Measurements from ENCODE around the gene GALNT14.
A peak's percentile ranks its signal among the peaks of the same experiment; 100 is the strongest.

GALNT14 gene

DNA sequence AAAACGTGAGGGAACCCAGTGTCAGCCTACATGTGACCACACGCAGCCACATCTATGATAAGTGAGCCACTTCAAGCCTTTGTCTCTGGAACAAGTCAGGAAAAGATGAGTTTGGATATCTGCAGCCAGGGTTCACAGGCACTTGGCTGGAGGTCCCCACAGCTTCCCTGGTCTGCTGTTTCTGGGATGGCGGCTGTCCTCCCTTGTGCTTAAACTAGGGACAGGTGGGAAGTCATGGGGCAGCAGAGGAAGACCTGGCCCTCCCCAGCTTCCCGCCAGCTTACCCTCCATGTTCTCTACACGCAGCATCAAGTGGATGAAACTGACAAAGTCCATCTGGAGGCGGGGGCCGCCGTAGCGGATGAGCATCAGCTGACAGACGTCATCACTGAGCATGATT is 38.5 kb upstream of the GALNT14 start:
- TF ChIP-seq CTCF (IDR thresholded peaks at IDR 0.05; ENCODE audit: borderline replicate concordance, extremely low read depth, low read length, poor library complexity, severe bottlenecking) = no peak
- no peak for TF ChIP-seq EZH2 (IDR thresholded peaks at IDR 0.05; ENCODE audit: borderline replicate concordance, low read depth, low read length, severe bottlenecking)
- Histone ChIP-seq H3K27me3 (ENCODE audit: insufficient read depth, low read length, poor library complexity) (no peaks in the 10 kb centered on the region), H2AFZ (ENCODE audit: low read depth, low read length) (no peak overlapping the region), H3K4me1 (ENCODE audit: insufficient read depth, low read length) (no peaks in the 10 kb centered on the region), H3K36me3 (ENCODE audit: insufficient read depth, low read length) (no peaks in the 10 kb centered on the region), H3K9ac (ENCODE audit: low read depth, low read length) (no peak overlapping the region), H3K27ac (ENCODE audit: low read length) (no peak overlapping the region), H3K79me2 (ENCODE audit: insufficient read depth, low read length) (no peaks in the 10 kb centered on the region), H4K20me1 (ENCODE audit: insufficient read depth, low read length) (no peaks in the 10 kb centered on the region; the same call in 1 of the 2 replicates), H3K4me3 (ENCODE audit: low read depth in 1 of 2, low read length in 2 of 2) (no peak overlapping the region), H3K4me2 (ENCODE audit: insufficient read depth, low read length) (no peak overlapping the region), H3K9me3 (ENCODE audit: insufficient read depth, low read length, severe bottlenecking) (no peaks in the 10 kb centered on the region)
- no peak for ATAC-seq (ENCODE audit: insufficient read depth, low read depth)
- DNase-seq = no peak

- H3K79me2 ChIP-seq (ENCODE audit: insufficient read depth, low read length) = no peaks in the 10 kb centered on the region
- no peaks in the 10 kb centered on the region for H3K27me3 ChIP-seq (ENCODE audit: insufficient read depth, low read length, poor library complexity)
- TF ChIP-seq EZH2 (IDR thresholded peaks at IDR 0.05; ENCODE audit: borderline replicate concordance, low read depth, low read length, severe bottlenecking) (no peak), CTCF (IDR thresholded peaks at IDR 0.05; ENCODE audit: borderline replicate concordance, extremely low read depth, low read length, poor library complexity, severe bottlenecking) (no peak)
- no peaks in the 10 kb centered on the region; the same call in 1 of the 2 replicates for H4K20me1 ChIP-seq (ENCODE audit: insufficient read depth, low read length)
- H3K4me2 ChIP-seq (ENCODE audit: insufficient read depth, low read length) = no peak overlapping the region
- H3K27ac ChIP-seq (ENCODE audit: low read length) = no peak overlapping the region
- H2AFZ ChIP-seq (ENCODE audit: low read depth, low read length) = no peak overlapping the region
- no peaks in the 10 kb centered on the region for H3K4me1 ChIP-seq (ENCODE audit: insufficient read depth, low read length)
- no peak overlapping the region for H3K4me3 ChIP-seq (ENCODE audit: low read depth in 1 of 2, low read length in 2 of 2)
- no peak overlapping the region for H3K9ac ChIP-seq (ENCODE audit: low read depth, low read length)
- H3K36me3 ChIP-seq (ENCODE audit: insufficient read depth, low read length) = no peaks in the 10 kb centered on the region
- ATAC-seq (ENCODE audit: insufficient read depth, low read depth) = no peak
- H3K9me3 ChIP-seq (ENCODE audit: insufficient read depth, low read length, severe bottlenecking) = no peaks in the 10 kb centered on the region
- DNase-seq = no peak
These were observed 32.9 kb upstream of the GALNT14 start for GRCh38 chr2:31171142-31171541.

GRCh38 chr2:31170071-31170698 is 31.9 kb upstream of the GALNT14 start:
- Histone ChIP-seq H3K79me2 (ENCODE audit: insufficient read depth, low read length) (no peaks in the 10 kb centered on the region), H3K27ac (ENCODE audit: low read length) (no peak overlapping the region), H3K4me1 (ENCODE audit: insufficient read depth, low read length) (no peaks in the 10 kb centered on the region), H3K9ac (ENCODE audit: low read depth, low read length) (no peak overlapping the region), H3K4me2 (ENCODE audit: insufficient read depth, low read length) (no peak overlapping the region), H3K36me3 (ENCODE audit: insufficient read depth, low read length) (no peaks in the 10 kb centered on the region), H3K27me3 (ENCODE audit: insufficient read depth, low read length, poor library complexity) (no peaks in the 10 kb centered on the region), H3K4me3 (ENCODE audit: low read depth in 1 of 2, low read length in 2 of 2) (no peak overlapping the region), H3K9me3 (ENCODE audit: insufficient read depth, low read length, severe bottlenecking) (no peaks in the 10 kb centered on the region), H2AFZ (ENCODE audit: low read depth, low read length) (no peak overlapping the region), H4K20me1 (ENCODE audit: insufficient read depth, low read length) (no peaks in the 10 kb centered on the region; the same call in 1 of the 2 replicates)
- peak; percentile 93 for ATAC-seq (ENCODE audit: insufficient read depth, low read depth)
- no peak for TF ChIP-seq EZH2 (IDR thresholded peaks at IDR 0.05; ENCODE audit: borderline replicate concordance, low read depth, low read length, severe bottlenecking)
- peak; percentile 97 for TF ChIP-seq CTCF (IDR thresholded peaks at IDR 0.05; ENCODE audit: borderline replicate concordance, extremely low read depth, low read length, poor library complexity, severe bottlenecking)
- peak; percentile 69 for DNase-seq
